HepG2 (cell line): Measurements from ENCODE around the gene CMIP. TPM values are rescaled to one million over a fixed set of nuclear protein-coding genes. Genes with fewer than 3 reads are reported as not detected.

Experiments used
- GFI1 ChIP-seq: sonication (generic); formaldehyde crosslinking; IDR thresholded peaks from 2 replicates; pipeline ENCODE4 v1.5.0; 2020; ENCODE audit warnings: missing genetic modification reagents, mild to moderate bottlenecking, borderline replicate concordance
- GLI4 ChIP-seq: sonication (generic); formaldehyde crosslinking; IDR thresholded peaks from 2 replicates; pipeline ENCODE4 v1.5.1; 2020; ENCODE audit warnings: missing genetic modification reagents, mild to moderate bottlenecking, moderate library complexity, borderline replicate concordance
- MATR3 ChIP-seq: sonication (generic); formaldehyde crosslinking; IDR thresholded peaks from 2 replicates; pipeline ENCODE4 v1.4.0; 2020; ENCODE audit warnings: missing genetic modification reagents
- MAZ ChIP-seq, 2 experiments: sonication (generic) in 1 of 2; formaldehyde crosslinking in 1 of 2; IDR thresholded peaks; 2 replicates each; pipeline versions ENCODE4 v1.5.0 to v1.6.1; 2012 to 2020; ENCODE audit warnings: low read depth in 2 of 2, mild to moderate bottlenecking in 2 of 2, borderline replicate concordance in 1 of 2, improper control_type of control experiment in 1 of 2, low read length in 1 of 2, missing genetic modification reagents in 1 of 2, moderate library complexity in 1 of 2
- NFE2L2 ChIP-seq: fragments of 150-350 bp; IDR thresholded peaks from 2 replicates; pipeline ENCODE4 v1.6.1; 2014; ENCODE audit warnings: low read length
- PBX2 ChIP-seq: IDR thresholded peaks from 2 replicates; pipeline ENCODE4 v1.6.1; 2016; ENCODE audit warnings: control low read depth
- PLRG1 ChIP-seq: fragments of 450-650 bp; conservative IDR thresholded peaks from 2 replicates; pipeline ENCODE4 v1.6.1; 2016
- SIX4 ChIP-seq: sonication (generic); formaldehyde crosslinking; IDR thresholded peaks from 2 replicates; pipeline ENCODE4 v1.4.0; 2020; ENCODE audit warnings: missing genetic modification reagents
- TRIM24 ChIP-seq: sonication (generic); formaldehyde crosslinking; IDR thresholded peaks from 2 replicates; pipeline ENCODE4 v1.8.0; 2022; ENCODE audit warnings: mild to moderate bottlenecking, missing genetic modification reagents
- USF2 ChIP-seq, 2 experiments: sonication (generic) in 1 of 2; formaldehyde crosslinking in 1 of 2; IDR thresholded peaks; 2 replicates each; pipeline versions ENCODE4 v1.5.1 to v1.6.1; 2011 to 2020; ENCODE audit warnings: borderline replicate concordance in 1 of 2, low read depth in 1 of 2, low read length in 1 of 2, mild to moderate bottlenecking in 1 of 2, missing genetic modification reagents in 1 of 2, moderate library complexity in 1 of 2
- ZBTB2 ChIP-seq: sonication (generic); formaldehyde crosslinking; IDR thresholded peaks from 2 replicates; pipeline ENCODE4 v1.8.0; 2022; ENCODE audit warnings: low read depth, missing genetic modification reagents
- ZFP36 ChIP-seq: fragments of 150-350 bp; IDR thresholded peaks from 2 replicates; pipeline ENCODE4 v1.6.1; 2018; ENCODE audit warnings: borderline replicate concordance, low read length, low read depth; ENCODE audit not compliant: partially characterized antibody
- ZFP36L1 ChIP-seq: sonication (generic); formaldehyde crosslinking; IDR thresholded peaks from 2 replicates; pipeline ENCODE4 v1.8.0; 2022; ENCODE audit warnings: mild to moderate bottlenecking, missing genetic modification reagents, moderate library complexity
- ZNF180 ChIP-seq: sonication (generic); formaldehyde crosslinking; IDR thresholded peaks from 2 replicates; pipeline ENCODE4 v1.4.0; 2020; ENCODE audit warnings: low read depth, missing genetic modification reagents, borderline replicate concordance
- ZNF367 ChIP-seq: sonication (generic); formaldehyde crosslinking; IDR thresholded peaks from 2 replicates; pipeline ENCODE4 v1.4.0; 2020; ENCODE audit warnings: missing genetic modification reagents, borderline replicate concordance
- ZNF501 ChIP-seq: sonication (generic); formaldehyde crosslinking; IDR thresholded peaks from 2 replicates; pipeline ENCODE4 v1.5.1; 2020; ENCODE audit warnings: mild to moderate bottlenecking, moderate library complexity, missing genetic modification reagents
- ZNF576 ChIP-seq: sonication (generic); formaldehyde crosslinking; IDR thresholded peaks from 2 replicates; pipeline ENCODE4 v1.4.0; 2020; ENCODE audit warnings: mild to moderate bottlenecking, missing genetic modification reagents
- ZNF598 ChIP-seq: sonication (generic); formaldehyde crosslinking; IDR thresholded peaks from 2 replicates; pipeline ENCODE4 v1.5.1; 2020; ENCODE audit warnings: mild to moderate bottlenecking, missing genetic modification reagents, borderline replicate concordance
- polyA plus RNA-seq, 8 experiments: library from polyadenylated mRNA; depleted of rRNA in 3 of 8; stranded (reverse) in 7 of 8; unstranded in 1 of 8; fragments of >200 nt; fragmentation: Illumina TruSeq in 4 of 8; extraction: Trizol in 4 of 8; gene quantifications; 2 replicates each; pipeline versions ENCODE4 v1.2.1 to v1.2.3, GENCODE V29; 2011 to 2016; ENCODE audit warnings: low read depth in 4 of 8, missing spikeins in 1 of 8, mixed read lengths in 1 of 8; ENCODE audit not compliant: insufficient read depth in 1 of 8
- total RNA-seq, 5 experiments: library from RNA; depleted of rRNA; stranded (reverse); fragments of >200 nt; fragmentation: Illumina TruSeq; extraction: Trizol; gene quantifications; 2 replicates each; pipeline ENCODE4 v1.2.3, GENCODE V29; 2016; ENCODE audit warnings: low read depth in 1 of 5
- TF ChIP-seq, protein P1 (sequence below): sonication (generic); formaldehyde crosslinking; IDR thresholded peaks from 2 replicates; pipeline ENCODE4 v1.4.0; 2020; ENCODE audit warnings: mild to moderate bottlenecking, missing genetic modification reagents

Gene CMIP
- total and polyA plus RNA-seq, 2 of the 13 experiments (the other 11 are each of a cell fraction or from before 2014, with no cell fraction given) = 10.9 to 18.1 TPM

- no peak; the same call in 1 of the 2 replicates for TF ChIP-seq ZFP36L1 (CRISPR knock-in tag)
- no peak for TF ChIP-seq MATR3 (CRISPR knock-in tag)
- no peak for TF ChIP-seq GLI4 (CRISPR knock-in tag)
- peak; percentile 67 for TF ChIP-seq ZNF501 (CRISPR knock-in tag)
- no peak for TF ChIP-seq USF2 (IDR thresholded peaks at IDR 0.05; ENCODE audit: low read depth, low read length)
- no peak for TF ChIP-seq USF2 (CRISPR knock-in tag; IDR thresholded peaks at IDR 0.05; ENCODE audit: borderline replicate concordance)
- no peak for TF ChIP-seq ZFP36
- no peak for TF ChIP-seq ZNF598
- TF ChIP-seq SIX4 (CRISPR knock-in tag) = no peak; the same call in 1 of the 2 replicates
- TF ChIP-seq MAZ (IDR thresholded peaks at IDR 0.05; ENCODE audit: borderline replicate concordance, low read depth, low read length) = peak; percentile 61; the same call in 1 of the 2 replicates
- TF ChIP-seq MAZ (CRISPR knock-in tag; IDR thresholded peaks at IDR 0.05; ENCODE audit: low read depth) = peak; percentile 69; the same call in 1 of the 2 replicates
- TF ChIP-seq NFE2L2 = no peak
- TF ChIP-seq PLRG1 = no peak
- TF ChIP-seq, protein P1, sequence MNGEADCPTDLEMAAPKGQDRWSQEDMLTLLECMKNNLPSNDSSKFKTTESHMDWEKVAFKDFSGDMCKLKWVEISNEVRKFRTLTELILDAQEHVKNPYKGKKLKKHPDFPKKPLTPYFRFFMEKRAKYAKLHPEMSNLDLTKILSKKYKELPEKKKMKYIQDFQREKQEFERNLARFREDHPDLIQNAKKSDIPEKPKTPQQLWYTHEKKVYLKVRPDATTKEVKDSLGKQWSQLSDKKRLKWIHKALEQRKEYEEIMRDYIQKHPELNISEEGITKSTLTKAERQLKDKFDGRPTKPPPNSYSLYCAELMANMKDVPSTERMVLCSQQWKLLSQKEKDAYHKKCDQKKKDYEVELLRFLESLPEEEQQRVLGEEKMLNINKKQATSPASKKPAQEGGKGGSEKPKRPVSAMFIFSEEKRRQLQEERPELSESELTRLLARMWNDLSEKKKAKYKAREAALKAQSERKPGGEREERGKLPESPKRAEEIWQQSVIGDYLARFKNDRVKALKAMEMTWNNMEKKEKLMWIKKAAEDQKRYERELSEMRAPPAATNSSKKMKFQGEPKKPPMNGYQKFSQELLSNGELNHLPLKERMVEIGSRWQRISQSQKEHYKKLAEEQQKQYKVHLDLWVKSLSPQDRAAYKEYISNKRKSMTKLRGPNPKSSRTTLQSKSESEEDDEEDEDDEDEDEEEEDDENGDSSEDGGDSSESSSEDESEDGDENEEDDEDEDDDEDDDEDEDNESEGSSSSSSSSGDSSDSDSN (CRISPR knock-in tag) = no peak
- peak; percentile 90 for TF ChIP-seq TRIM24 (CRISPR knock-in tag)
- TF ChIP-seq ZNF576 (CRISPR knock-in tag) = 0 out of 2 replicates have a peak, but pooled peaks have one; percentile 8
- TF ChIP-seq ZNF367 = no peak
- no peak for TF ChIP-seq PBX2
- TF ChIP-seq ZNF180 (CRISPR knock-in tag) = no peak
- TF ChIP-seq GFI1 = no peak
- no peak for TF ChIP-seq ZBTB2
Measured at GRCh38 chr16:81481207-81481821, 36.7 kb downstream of the CMIP start (continued).
